WTC11 (cell line): Measurements from ENCODE around the gene PRKCE. TPM values are rescaled to one million over a fixed set of nuclear protein-coding genes. Genes with fewer than 3 reads are reported as not detected.

Experiments used
- ATAC-seq: fragments of 200-7000 bp; cut with Tn5 transposase; 2 replicates; pipeline ENCODE4 v1.10.0; 2021; ENCODE audit warnings: mild to moderate bottlenecking, moderate library complexity
- CTCF ChIA-PET: fragments of 300-600 bp; sonication (Branson Sonifier 250); formaldehyde crosslinking; loops from one replicate; lab custom pipeline; 2021; ENCODE audit warnings: antibody characterized with exemption; lab: Charles Lee
- POLR2A ChIA-PET: fragments of 350-600 bp; sonication (Branson Sonifier 250); formaldehyde crosslinking; loops from one replicate; lab custom pipeline; 2021; ENCODE audit warnings: antibody characterized with exemption; lab: Charles Lee
- DNase-seq: peaks from one replicate; pipeline ENCODE4 v3.0.0; 2021; ENCODE audit warnings: low spot score
- H3K27ac Mint-ChIP-seq: 2 replicates; pipeline ENCODE4 v1.8.0; 2021; ENCODE audit warnings: mixed read lengths
- H3K27me3 Mint-ChIP-seq: 2 replicates; pipeline ENCODE4 v1.8.0; 2021; ENCODE audit warnings: low read depth, mild to moderate bottlenecking, moderate library complexity, mixed read lengths
- H3K36me3 Mint-ChIP-seq: 2 replicates; pipeline ENCODE4 v1.8.0; 2021; ENCODE audit warnings: mixed read lengths
- H3K4me1 Mint-ChIP-seq: 2 replicates; pipeline ENCODE4 v1.8.0; 2022; ENCODE audit warnings: mixed read lengths
- H3K4me3 Mint-ChIP-seq: 2 replicates; pipeline ENCODE4 v1.8.0; 2021; ENCODE audit warnings: mild to moderate bottlenecking, moderate library complexity, mixed read lengths
- H3K9me3 Mint-ChIP-seq: 2 replicates; pipeline ENCODE4 v1.8.0; 2021; ENCODE audit warnings: mixed read lengths
- ATF1 ChIP-seq: sonication (generic); formaldehyde crosslinking; IDR thresholded peaks from 2 replicates; pipeline ENCODE4 v1.8.1; 2023; ENCODE audit warnings: mild to moderate bottlenecking, moderate library complexity, missing genetic modification reagents
- CDX4 ChIP-seq: fragments of 250-450 bp; sonication (Bioruptor Pico); IDR thresholded peaks from 2 replicates; pipeline ENCODE4 v1.9.0; 2021; ENCODE audit warnings: moderate library complexity, mild to moderate bottlenecking, inconsistent platforms, borderline replicate concordance
- E2F1 ChIP-seq: sonication (generic); formaldehyde crosslinking; IDR thresholded peaks from 2 replicates; pipeline ENCODE4 v1.8.0; 2022; ENCODE audit warnings: mild to moderate bottlenecking, missing genetic modification reagents
- E2F4 ChIP-seq: sonication (generic); formaldehyde crosslinking; IDR thresholded peaks from 2 replicates; pipeline ENCODE4 v1.8.1; 2022; ENCODE audit warnings: low read depth, mild to moderate bottlenecking, moderate library complexity, missing genetic modification reagents, borderline replicate concordance
- FOXJ3 ChIP-seq: sonication (generic); formaldehyde crosslinking; IDR thresholded peaks from 2 replicates; pipeline ENCODE4 v1.9.0; 2021; ENCODE audit warnings: missing genetic modification reagents, mild to moderate bottlenecking, borderline replicate concordance
- GRHL2 ChIP-seq: fragments of 250-450 bp; sonication (Bioruptor Pico); IDR thresholded peaks from 2 replicates; pipeline ENCODE4 v1.8.0; 2022; ENCODE audit warnings: mild to moderate bottlenecking, moderate library complexity; ENCODE audit not compliant: insufficient replicate concordance, severe bottlenecking
- GTF2I ChIP-seq: fragments of 250-450 bp; sonication (Bioruptor Pico); conservative IDR thresholded peaks from 2 replicates; pipeline ENCODE4 v1.4.0; 2021; ENCODE audit warnings: mild to moderate bottlenecking
- HMGA2 ChIP-seq: fragments of 250-450 bp; sonication (Bioruptor Pico); IDR thresholded peaks from 2 replicates; pipeline ENCODE4 v1.4.0; 2021; ENCODE audit warnings: mild to moderate bottlenecking, moderate library complexity
- IRF1 ChIP-seq: sonication (generic); formaldehyde crosslinking; IDR thresholded peaks from 2 replicates; pipeline ENCODE4 v1.8.0; 2023; ENCODE audit warnings: missing genetic modification reagents
- KAT7 ChIP-seq: sonication (generic); formaldehyde crosslinking; IDR thresholded peaks from 2 replicates; pipeline ENCODE4 v1.8.1; 2023; ENCODE audit warnings: missing genetic modification reagents, mild to moderate bottlenecking, borderline replicate concordance
- NR2C2 ChIP-seq: sonication (generic); formaldehyde crosslinking; IDR thresholded peaks from 2 replicates; pipeline ENCODE4 v1.8.0; 2022; ENCODE audit warnings: mild to moderate bottlenecking, missing genetic modification reagents
- PREB ChIP-seq: sonication (generic); formaldehyde crosslinking; IDR thresholded peaks from 2 replicates; pipeline ENCODE4 v1.8.1; 2022; ENCODE audit warnings: mild to moderate bottlenecking, missing genetic modification reagents, moderate library complexity, borderline replicate concordance
- SMAD4 ChIP-seq: sonication (generic); formaldehyde crosslinking; IDR thresholded peaks from 2 replicates; pipeline ENCODE4 v1.8.0; 2022; ENCODE audit warnings: mild to moderate bottlenecking, missing genetic modification reagents
- TP53 ChIP-seq: sonication (generic); formaldehyde crosslinking; IDR thresholded peaks from 2 replicates; pipeline ENCODE4 v1.8.1; 2023; ENCODE audit warnings: mild to moderate bottlenecking, missing genetic modification reagents
- ZNF121 ChIP-seq: sonication (generic); formaldehyde crosslinking; IDR thresholded peaks from 2 replicates; pipeline ENCODE4 v1.8.0; 2023; ENCODE audit warnings: missing genetic modification reagents
- ZNF281 ChIP-seq: sonication (generic); formaldehyde crosslinking; IDR thresholded peaks from 2 replicates; pipeline ENCODE4 v1.8.0; 2023; ENCODE audit warnings: mild to moderate bottlenecking, missing genetic modification reagents
- ZNF317 ChIP-seq: sonication (generic); formaldehyde crosslinking; IDR thresholded peaks from 2 replicates; pipeline ENCODE4 v1.8.1; 2023; ENCODE audit warnings: low read depth, mild to moderate bottlenecking, moderate library complexity, missing genetic modification reagents, borderline replicate concordance
- ZNF416 ChIP-seq: fragments of 250-450 bp; sonication (Bioruptor Pico); IDR thresholded peaks from 2 replicates; pipeline ENCODE4 v1.9.0; 2021; ENCODE audit warnings: mild to moderate bottlenecking, inconsistent platforms
- ZNF423 ChIP-seq: fragments of 250-450 bp; sonication (Bioruptor Pico); IDR thresholded peaks from 2 replicates; pipeline ENCODE4 v2.1.2; 2022; ENCODE audit warnings: mild to moderate bottlenecking, moderate library complexity
- ZNF512 ChIP-seq: sonication (generic); formaldehyde crosslinking; IDR thresholded peaks from 2 replicates; pipeline ENCODE4 v1.8.1; 2022; ENCODE audit warnings: missing genetic modification reagents, borderline replicate concordance
- ZSCAN18 ChIP-seq: fragments of 250-450 bp; sonication (Bioruptor Pico); IDR thresholded peaks from 2 replicates; pipeline ENCODE4 v2.1.2; 2022; ENCODE audit warnings: mild to moderate bottlenecking, moderate library complexity
- total RNA-seq: library from RNA; stranded (reverse); gene quantifications from 3 replicates; pipeline ENCODE4 v1.2.3, GENCODE V29; 2021

The PRKCE gene
- total RNA-seq, 1 experiment from 2014 or later: 5.8 TPM

GRCh38 chr2:46236006-46236875 is 584.8 kb downstream of the PRKCE start:
- ChIA-PET POLR2A (no interaction called here), CTCF (interaction anchor here (0.5 kb wide), 1 partner anchor 174 kb away, joined by 3 read pairs; no protein-coding TSS in a partner anchor)
- Mint-ChIP-seq H3K27me3 (no peaks in the 10 kb centered on the region), H3K4me1 (peaks cover 14% of the 10 kb centered on the region), H3K9me3 (no peaks in the 10 kb centered on the region), H3K27ac (no peak overlapping the region), H3K36me3 (no peaks in the 10 kb centered on the region), H3K4me3 (no peak overlapping the region)
- ATAC-seq: no peak
- no peak for DNase-seq
- TF ChIP-seq ZNF317 (CRISPR knock-in tag): no peak
- no peak for TF ChIP-seq ATF1 (CRISPR knock-in tag)
- TF ChIP-seq CDX4 (CRISPR knock-in tag): no peak
- TF ChIP-seq IRF1 (CRISPR knock-in tag): no peak
- TF ChIP-seq HMGA2: no peak

GRCh38 chr2:46236876-46237859 is 585.7 kb downstream of the PRKCE start:
- CTCF ChIA-PET: no interaction called here
- H3K27me3 Mint-ChIP-seq: no peaks in the 10 kb centered on the region
- no peaks in the 10 kb centered on the region for H3K9me3 Mint-ChIP-seq
- no peak overlapping the region for H3K27ac Mint-ChIP-seq
- DNase-seq (no peak), ATAC-seq (no peak)
- H3K36me3 Mint-ChIP-seq: no peaks in the 10 kb centered on the region
- H3K4me1 Mint-ChIP-seq: peaks cover 10% of the 10 kb centered on the region
- no peak overlapping the region for H3K4me3 Mint-ChIP-seq
- POLR2A ChIA-PET: no interaction called here
- TF ChIP-seq ZSCAN18 (CRISPR knock-in tag) (no peak), NR2C2 (CRISPR knock-in tag) (no peak), ATF1 (CRISPR knock-in tag) (no peak), ZNF423 (CRISPR knock-in tag) (no peak), ZNF281 (CRISPR knock-in tag) (no peak), KAT7 (no peak), GTF2I (no peak), PREB (CRISPR knock-in tag) (no peak), E2F1 (CRISPR knock-in tag) (no peak), ZNF416 (CRISPR knock-in tag) (no peak), TP53 (CRISPR knock-in tag) (no peak), SMAD4 (CRISPR knock-in tag) (no peak), ZNF121 (CRISPR knock-in tag) (no peak), ZNF512 (CRISPR knock-in tag) (no peak), FOXJ3 (CRISPR knock-in tag) (no peak), E2F4 (CRISPR knock-in tag) (no peak), GRHL2 (CRISPR knock-in tag) (no peak)
